ENCODE data around the gene DTX1.
A peak's percentile ranks its signal among the peaks of the same experiment; 100 is the strongest.

The DTX1 gene

GRCh38 chr12:113056631-113057488 is at the start of gene DTX1:
Gene DTX1 (plus strand): TSS chr12:113056730. CDS start chr12:113058193, 1,463 bp downstream.
- DNase-seq (ENCODE audit: low spot score) = peak; percentile 72

GRCh38 chr12:113007166-113007565 is 49.4 kb upstream of the DTX1 start:
- no peak for DNase-seq (ENCODE audit: low spot score)

GRCh38 chr12:113010701-113011100 is 45.8 kb upstream of the DTX1 start:
- DNase-seq (ENCODE audit: low spot score) = no peak

- no peak for DNase-seq (ENCODE audit: low spot score)
These were observed 42.0 kb upstream of the DTX1 start for GRCh38 chr12:113014565-113014964.

GRCh38 chr12:113016796-113017195 is 39.7 kb upstream of the DTX1 start:
- DNase-seq (ENCODE audit: low spot score) = no peak

- no peak for DNase-seq (ENCODE audit: low spot score)
These were observed 37.5 kb upstream of the DTX1 start for GRCh38 chr12:113019025-113019424.

GRCh38 chr12:113021500-113021899 is 35.0 kb upstream of the DTX1 start:
- DNase-seq (ENCODE audit: low spot score) = no peak

GRCh38 chr12:113022563-113023297 is 33.8 kb upstream of the DTX1 start:
- DNase-seq (ENCODE audit: low spot score) = no peak

- DNase-seq (ENCODE audit: low spot score) = no peak
These were observed 28.8 kb upstream of the DTX1 start for GRCh38 chr12:113027726-113028125.

- DNase-seq (ENCODE audit: low spot score) = peak; percentile 81
These were observed 25.5 kb upstream of the DTX1 start for GRCh38 chr12:113030875-113031525.

- no peak for DNase-seq (ENCODE audit: low spot score)
These were observed 16.6 kb upstream of the DTX1 start for GRCh38 chr12:113039911-113040445.

- DNase-seq (ENCODE audit: low spot score) = no peak
These were observed 15.8 kb upstream of the DTX1 start for GRCh38 chr12:113040722-113041171.

GRCh38 chr12:113041560-113041959 is 15.0 kb upstream of the DTX1 start:
- no peak for DNase-seq (ENCODE audit: low spot score)

- DNase-seq (ENCODE audit: low spot score) = no peak
These were observed 13.3 kb upstream of the DTX1 start for GRCh38 chr12:113043240-113043639.

- no peak for DNase-seq (ENCODE audit: low spot score)
These were observed 12.0 kb upstream of the DTX1 start for GRCh38 chr12:113044516-113044915.

- DNase-seq (ENCODE audit: low spot score) = peak; percentile 79
These were observed 7.8 kb upstream of the DTX1 start for GRCh38 chr12:113048716-113049127.

GRCh38 chr12:113049976-113050742 is 6.4 kb upstream of the DTX1 start:
- peak; percentile 82 for DNase-seq (ENCODE audit: low spot score)

- no peak for DNase-seq (ENCODE audit: low spot score)
These were observed 5.7 kb upstream of the DTX1 start for GRCh38 chr12:113050795-113051194.

GRCh38 chr12:113051759-113052158 is 4.8 kb upstream of the DTX1 start:
- no peak for DNase-seq (ENCODE audit: low spot score)

GRCh38 chr12:113052326-113052725 is 4.2 kb upstream of the DTX1 start:
- DNase-seq (ENCODE audit: low spot score) = no peak

- no peak for DNase-seq (ENCODE audit: low spot score)
These were observed 1.5 kb upstream of the DTX1 start for GRCh38 chr12:113054948-113055486.

Data from iPS-NIHi11 (cell line).